HEK293 (cell line): ENCODE data around the gene SNX5.
A peak's percentile ranks its signal among the peaks of the same experiment; 100 is the strongest.

Experiments used
- CTCF ChIA-PET: fragments of 350-600 bp; formaldehyde crosslinking; extraction: SDS; loops from one replicate; lab custom pipeline; 2021; ENCODE audit warnings: antibody characterized with exemption; lab: Yijun Ruan, JAX
- POLR2A ChIA-PET: fragments of 300-600 bp; formaldehyde crosslinking; extraction: SDS; loops from one replicate; lab custom pipeline; 2020; ENCODE audit warnings: antibody characterized with exemption, inconsistent platforms; lab: Yijun Ruan, JAX
- H3K27ac ChIP-seq: fragments of 200-500 bp; sonication (Bioruptor generic); 2 replicates; pipeline ENCODE4 v1.5.1; 2014; ENCODE audit warnings: low read depth, low read length, control low read depth, inconsistent platforms; ENCODE audit errors: extremely low read depth
- H3K36me3 ChIP-seq, 2 experiments: fragments of 200-500 bp in 1 of 2; sonication (Bioruptor generic) in 1 of 2; 1 replicate in 1 of 2; 2 replicates in 1 of 2; pipeline ENCODE4 v1.5.1; 2014 to 2017; ENCODE audit warnings: inconsistent platforms in 2 of 2, low read length in 2 of 2; ENCODE audit not compliant: control insufficient read depth in 2 of 2, insufficient read depth in 1 of 2
- H3K4me1 ChIP-seq: fragments of 200-500 bp; sonication (Bioruptor generic); 2 replicates; pipeline ENCODE4 v1.5.1; 2014; ENCODE audit warnings: mild to moderate bottlenecking, low read length, inconsistent platforms; ENCODE audit not compliant: control insufficient read depth, insufficient read depth
- H3K4me3 ChIP-seq: 2 replicates; pipeline ENCODE4 v1.5.1; 2011; ENCODE audit warnings: low read depth, mild to moderate bottlenecking, control low read depth, low read length, moderate library complexity
- H3K9me3 ChIP-seq: fragments of 200-500 bp; sonication (Bioruptor generic); 2 replicates; pipeline ENCODE4 v1.5.1; 2014; ENCODE audit warnings: low read depth, low read length, inconsistent platforms; ENCODE audit not compliant: control insufficient read depth, insufficient read depth
- ATF2 ChIP-seq: fragments of 450-650 bp; formaldehyde crosslinking; IDR thresholded peaks from 2 replicates; pipeline ENCODE4 v1.5.1; 2016; ENCODE audit warnings: missing biosample characterization, missing genetic modification characterization, low read depth
- PBX3 ChIP-seq: sonication (generic); formaldehyde crosslinking; IDR thresholded peaks from 2 replicates; pipeline ENCODE4 v1.8.1; 2022; ENCODE audit warnings: mild to moderate bottlenecking, moderate library complexity, missing genetic modification reagents
- SCRT2 ChIP-seq: fragments of 450-650 bp; formaldehyde crosslinking; IDR thresholded peaks from 2 replicates; pipeline ENCODE4 v1.5.1; 2016; ENCODE audit warnings: missing biosample characterization, missing genetic modification characterization
- WT1 ChIP-seq: fragments of 450-650 bp; formaldehyde crosslinking; IDR thresholded peaks from 2 replicates; pipeline ENCODE4 v1.5.1; 2016; ENCODE audit warnings: missing biosample characterization, missing genetic modification characterization
- YY2 ChIP-seq: fragments of 450-650 bp; formaldehyde crosslinking; IDR thresholded peaks from 2 replicates; pipeline ENCODE4 v1.5.1; 2016; ENCODE audit warnings: missing biosample characterization, missing genetic modification characterization
- ZEB2 ChIP-seq: fragments of 450-650 bp; formaldehyde crosslinking; IDR thresholded peaks from 2 replicates; pipeline ENCODE4 v1.5.1; 2016; ENCODE audit warnings: missing biosample characterization, missing genetic modification characterization
- ZFP3 ChIP-seq: fragments of 450-650 bp; formaldehyde crosslinking; IDR thresholded peaks from 2 replicates; pipeline ENCODE4 v1.5.1; 2016; ENCODE audit warnings: low read depth, missing biosample characterization, missing genetic modification characterization
- ZNF133 ChIP-seq: fragments of 450-650 bp; formaldehyde crosslinking; IDR thresholded peaks from 2 replicates; pipeline ENCODE4 v1.5.1; 2016; ENCODE audit warnings: missing biosample characterization, missing genetic modification characterization
- ZNF174 ChIP-seq: fragments of 450-650 bp; formaldehyde crosslinking; IDR thresholded peaks from 2 replicates; pipeline ENCODE4 v1.5.0; 2017; ENCODE audit warnings: missing biosample characterization, mild to moderate bottlenecking, missing genetic modification characterization
- ZNF26 ChIP-seq: fragments of 450-650 bp; formaldehyde crosslinking; IDR thresholded peaks from 2 replicates; pipeline ENCODE4 v1.5.1; 2016; ENCODE audit warnings: missing biosample characterization, missing genetic modification characterization
- ZNF513 ChIP-seq: fragments of 450-650 bp; IDR thresholded peaks from 2 replicates; pipeline ENCODE4 v1.5.1; 2018; ENCODE audit warnings: missing biosample characterization, missing genetic modification characterization
- ZNF645 ChIP-seq: fragments of 450-650 bp; formaldehyde crosslinking; IDR thresholded peaks from 2 replicates; pipeline ENCODE4; 2016; ENCODE audit warnings: missing biosample characterization, missing genetic modification characterization
- ZNF791 ChIP-seq: fragments of 450-650 bp; formaldehyde crosslinking; IDR thresholded peaks from 2 replicates; pipeline ENCODE4 v1.5.1; 2016; ENCODE audit warnings: missing biosample characterization, missing genetic modification characterization
- ZNF837 ChIP-seq: fragments of 450-650 bp; formaldehyde crosslinking; IDR thresholded peaks from 2 replicates; pipeline ENCODE4 v1.5.1; 2016; ENCODE audit warnings: missing biosample characterization, missing genetic modification characterization

The SNX5 gene

GRCh38 chr20:18011951-18012645 lies 43.5 kb upstream of the SNX5 start:
- no peak for TF ChIP-seq ZNF174
- peak; percentile 95 for TF ChIP-seq ZNF513 (tag by site-specific recombination)
- TF ChIP-seq YY2 (tag by site-specific recombination): no peak
- TF ChIP-seq ZFP3: no peak

GRCh38 chr20:18011482-18011881 lies 42.9 kb upstream of the SNX5 start:
- no peak overlapping the region for H3K4me3 ChIP-seq
- TF ChIP-seq ZEB2 (tag by site-specific recombination) (no peak), ATF2 (tag by site-specific recombination) (0 out of 2 replicates have a peak, but pooled peaks have one; percentile 14), ZNF837 (no peak)
- ChIA-PET POLR2A (no interaction called here), CTCF (no interaction called here)
- H3K36me3 ChIP-seq: no peaks in the 10 kb centered on the region
- H3K27ac ChIP-seq: no peak overlapping the region
- no peaks in the 10 kb centered on the region for H3K4me1 ChIP-seq
- no peaks in the 10 kb centered on the region for H3K9me3 ChIP-seq

More at GRCh38 chr20:18011951-18012645, 43.5 kb upstream of the SNX5 start:
- no peak overlapping the region for H3K27ac ChIP-seq
- H3K9me3 ChIP-seq: no peaks in the 10 kb centered on the region
- H3K4me1 ChIP-seq: no peaks in the 10 kb centered on the region
- CTCF ChIA-PET: interaction anchor here (0.6 kb wide), 1 partner anchor 45 kb away, joined by 3 read pairs; no protein-coding TSS in a partner anchor
- H3K36me3 ChIP-seq: no peaks in the 10 kb centered on the region
- no peak overlapping the region for H3K4me3 ChIP-seq
- POLR2A ChIA-PET: no interaction called here

GRCh38 chr20:18009116-18009515 lies 40.5 kb upstream of the SNX5 start:
- H3K36me3 ChIP-seq: no peaks in the 10 kb centered on the region

More at GRCh38 chr20:18009116-18009515, 40.5 kb upstream of the SNX5 start:
- ChIA-PET POLR2A (no interaction called here), CTCF (no interaction called here)
- Histone ChIP-seq H3K27ac (no peak overlapping the region), H3K4me1 (no peaks in the 10 kb centered on the region), H3K9me3 (no peaks in the 10 kb centered on the region), H3K4me3 (no peak overlapping the region)
- TF ChIP-seq ZNF174: no peak
- no peak for TF ChIP-seq WT1 (tag by site-specific recombination)
- no peak for TF ChIP-seq ZNF645
- no peak for TF ChIP-seq PBX3 (CRISPR knock-in tag)
- no peak for TF ChIP-seq ZNF133 (tag by site-specific recombination)
- TF ChIP-seq ZNF26 (tag by site-specific recombination): no peak
- no peak for TF ChIP-seq SCRT2
- no peak for TF ChIP-seq ZNF791
